Measurements from ENCODE around the gene KLF7.

The KLF7 gene

DNA sequence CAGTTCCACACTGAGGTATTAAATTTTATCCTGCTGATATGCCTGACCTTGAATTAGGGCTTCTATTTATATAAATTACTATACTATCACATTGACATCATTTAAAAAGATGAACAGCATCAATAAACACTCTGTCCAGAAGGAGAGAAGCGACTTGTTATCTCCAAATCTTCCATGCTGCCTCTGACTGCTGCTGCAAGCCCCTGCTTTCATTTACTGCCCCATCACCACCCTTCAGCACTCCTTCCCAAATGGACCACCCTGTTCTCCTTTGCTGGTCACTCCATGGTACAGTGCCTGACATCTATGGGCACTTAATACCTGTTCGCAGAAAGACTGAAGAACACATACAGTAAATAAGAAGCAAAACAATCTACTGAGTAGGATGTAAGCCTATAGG is 48.1 kb downstream of the KLF7 start:
- H3K4me3 ChIP-seq (ENCODE audit: low read length) = no peak overlapping the region
- no peak for TF ChIP-seq ZNF274 (IDR thresholded peaks at IDR 0.05; ENCODE audit: low read depth, low read length)

GRCh38 chr2:207115715-207116364 is 49.9 kb downstream of the KLF7 start:
- no peak for TF ChIP-seq ZNF274 (IDR thresholded peaks at IDR 0.05; ENCODE audit: low read depth, low read length)
- H3K4me3 ChIP-seq (ENCODE audit: low read length) = no peak overlapping the region

DNA sequence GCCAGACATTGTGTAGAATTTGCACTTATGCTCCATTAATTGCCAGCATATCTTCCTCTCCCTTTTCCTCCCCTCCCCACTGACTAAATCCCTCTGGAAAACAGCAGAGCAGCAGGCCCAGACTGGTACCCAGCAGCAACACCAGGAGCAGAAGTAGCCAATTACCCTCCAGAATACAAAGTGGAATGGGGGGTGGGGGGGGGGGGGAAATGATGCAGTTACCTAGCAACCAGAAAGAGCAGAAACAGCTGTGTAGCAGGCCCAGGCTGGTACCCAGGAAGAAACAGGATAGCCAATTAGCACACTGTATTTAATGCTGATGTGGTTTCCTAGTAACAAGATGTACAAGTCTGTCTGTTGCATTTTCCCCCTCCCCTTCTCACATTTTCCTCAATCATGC is 52.3 kb downstream of the KLF7 start:
- TF ChIP-seq ZNF274 (IDR thresholded peaks at IDR 0.05; ENCODE audit: low read depth, low read length) = no peak
- H3K4me3 ChIP-seq (ENCODE audit: low read length) = no peak overlapping the region

GRCh38 chr2:207112785-207113184 is 53.0 kb downstream of the KLF7 start:
- no peak overlapping the region for H3K4me3 ChIP-seq (ENCODE audit: low read length)
- no peak for TF ChIP-seq ZNF274 (IDR thresholded peaks at IDR 0.05; ENCODE audit: low read depth, low read length)

DNA sequence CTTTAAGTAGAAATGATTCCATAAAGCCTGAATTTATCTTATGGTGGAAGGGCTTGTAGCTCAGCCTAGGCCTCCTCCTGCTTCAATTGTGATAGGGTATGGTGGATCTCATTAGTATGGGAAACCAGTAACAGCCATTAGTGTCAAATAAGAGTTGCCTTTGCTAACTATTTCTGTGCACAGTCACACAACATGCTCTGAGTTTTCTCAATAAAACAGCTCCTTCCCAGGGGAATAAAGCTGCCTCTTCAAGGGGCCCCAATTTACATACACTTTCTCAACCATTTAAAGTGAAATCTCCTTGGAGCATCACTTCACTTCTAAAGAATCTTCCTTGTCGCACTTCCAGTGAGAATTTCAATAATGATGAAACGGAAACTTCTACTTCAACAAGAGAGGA is 53.4 kb downstream of the KLF7 start:
- TF ChIP-seq ZNF274 (IDR thresholded peaks at IDR 0.05; ENCODE audit: low read depth, low read length) = no peak
- H3K4me3 ChIP-seq (ENCODE audit: low read length) = no peak overlapping the region

DNA sequence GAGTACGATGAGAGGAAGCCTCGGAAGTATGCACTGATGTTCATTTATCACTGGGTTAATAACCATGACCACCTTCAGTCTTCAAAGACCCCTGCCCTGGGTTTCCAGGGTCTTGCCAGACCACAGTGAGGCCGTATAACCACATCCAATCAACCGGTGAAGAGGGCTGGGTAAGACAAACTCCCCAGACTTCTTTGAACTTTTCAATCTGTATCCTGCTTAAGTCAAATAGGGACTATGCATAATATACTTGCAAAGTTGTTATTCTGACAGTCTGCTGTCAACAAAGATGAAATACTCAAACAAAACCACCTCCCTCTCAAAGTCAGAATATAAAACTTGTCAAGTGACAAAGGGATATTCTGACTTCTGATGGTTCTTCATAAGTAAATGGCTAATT is 54.0 kb downstream of the KLF7 start:
- TF ChIP-seq ZNF274 (IDR thresholded peaks at IDR 0.05; ENCODE audit: low read depth, low read length) = no peak
- H3K4me3 ChIP-seq (ENCODE audit: low read length) = no peak overlapping the region

GRCh38 chr2:207110715-207111114 is 55.0 kb downstream of the KLF7 start:
- H3K4me3 ChIP-seq (ENCODE audit: low read length) = no peak overlapping the region
- TF ChIP-seq ZNF274 (IDR thresholded peaks at IDR 0.05; ENCODE audit: low read depth, low read length) = no peak

GRCh38 chr2:207110310-207110709 is 55.4 kb downstream of the KLF7 start:
- H3K4me3 ChIP-seq (ENCODE audit: low read length) = no peak overlapping the region
- TF ChIP-seq ZNF274 (IDR thresholded peaks at IDR 0.05; ENCODE audit: low read depth, low read length) = no peak

- H3K4me3 ChIP-seq (ENCODE audit: low read length) = no peak overlapping the region
- no peak for TF ChIP-seq ZNF274 (IDR thresholded peaks at IDR 0.05; ENCODE audit: low read depth, low read length)
Observed at GRCh38 chr2:207109768-207110167, 56.0 kb downstream of the KLF7 start.

DNA sequence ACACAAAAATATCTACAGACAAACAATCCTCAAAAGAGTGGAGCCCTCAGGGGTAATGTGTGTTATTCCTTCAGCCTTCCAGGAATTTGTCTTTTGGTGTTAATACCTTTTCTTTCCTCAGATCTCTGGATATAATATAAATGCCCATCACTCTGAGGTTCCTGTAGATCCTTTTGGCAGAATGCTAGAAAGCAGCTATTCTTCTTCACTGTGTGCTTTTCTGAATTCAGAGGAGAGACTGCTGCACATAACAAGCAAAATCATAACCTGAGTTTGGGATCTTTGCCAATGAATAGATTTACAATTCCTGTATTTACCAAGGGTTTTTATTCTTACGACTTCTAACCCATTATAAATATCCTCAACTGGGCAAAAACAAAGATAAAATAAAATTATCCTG is 57.3 kb downstream of the KLF7 start:
- TF ChIP-seq ZNF274 (IDR thresholded peaks at IDR 0.05; ENCODE audit: low read depth, low read length) = no peak
- H3K4me3 ChIP-seq (ENCODE audit: low read length) = no peak overlapping the region

GRCh38 chr2:207107551-207107950 is 58.2 kb downstream of the KLF7 start:
- no peak for TF ChIP-seq ZNF274 (IDR thresholded peaks at IDR 0.05; ENCODE audit: low read depth, low read length)
- H3K4me3 ChIP-seq (ENCODE audit: low read length) = no peak overlapping the region

GRCh38 chr2:207107131-207107530 is 58.6 kb downstream of the KLF7 start:
- no peak for TF ChIP-seq ZNF274 (IDR thresholded peaks at IDR 0.05; ENCODE audit: low read depth, low read length)
- no peak overlapping the region for H3K4me3 ChIP-seq (ENCODE audit: low read length)

GRCh38 chr2:207103132-207103531 is 62.6 kb downstream of the KLF7 start:
- TF ChIP-seq ZNF274 (IDR thresholded peaks at IDR 0.05; ENCODE audit: low read depth, low read length) = no peak
- no peak overlapping the region for H3K4me3 ChIP-seq (ENCODE audit: low read length)

- no peak for TF ChIP-seq ZNF274 (IDR thresholded peaks at IDR 0.05; ENCODE audit: low read depth, low read length)
- H3K4me3 ChIP-seq (ENCODE audit: low read length) = no peak overlapping the region
Observed at GRCh38 chr2:207101984-207102383, 63.8 kb downstream of the KLF7 start.

DNA sequence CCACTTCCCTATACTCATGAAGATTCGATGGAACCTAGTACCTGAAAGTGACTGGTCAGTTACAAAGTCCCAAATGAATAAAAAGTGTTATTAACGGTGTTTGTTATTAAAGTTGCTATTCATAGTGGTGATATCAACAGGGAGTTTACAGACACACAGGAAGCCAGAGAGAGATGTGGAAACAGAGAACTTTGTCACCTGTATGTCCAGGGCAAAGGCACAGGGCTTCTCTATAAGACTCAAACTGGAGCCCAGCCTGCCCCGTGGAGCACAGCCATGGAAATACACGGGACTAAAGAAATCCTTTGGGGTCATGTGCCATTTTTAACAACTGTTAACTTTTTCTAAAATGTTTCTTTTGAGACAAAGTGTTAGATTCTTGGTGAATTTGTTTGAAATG is 68.5 kb downstream of the KLF7 start:
- no peak for TF ChIP-seq ZNF274 (IDR thresholded peaks at IDR 0.05; ENCODE audit: low read depth, low read length)
- no peak overlapping the region for H3K4me3 ChIP-seq (ENCODE audit: low read length)

DNA sequence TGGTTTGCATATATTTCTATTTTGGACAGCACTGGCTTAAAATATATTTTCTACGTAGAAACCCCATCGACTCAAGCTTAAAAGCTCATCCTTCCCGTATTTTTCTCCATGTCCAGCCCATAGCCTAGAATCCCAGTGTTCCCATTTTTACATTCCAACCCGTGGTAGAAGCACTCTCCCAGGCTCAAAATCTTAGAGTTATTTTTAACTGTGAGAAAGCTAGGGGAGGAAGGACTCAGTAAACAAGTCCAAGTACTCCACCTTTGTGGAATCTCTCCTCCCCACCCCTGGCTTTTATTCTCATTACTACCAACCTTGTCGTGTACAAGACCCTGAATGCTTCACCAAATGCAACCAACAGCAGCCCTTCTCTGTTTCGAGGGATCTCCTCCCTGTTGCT is 69.8 kb downstream of the KLF7 start:
- no peak overlapping the region for H3K4me3 ChIP-seq (ENCODE audit: low read length)
- TF ChIP-seq ZNF274 (IDR thresholded peaks at IDR 0.05; ENCODE audit: low read depth, low read length) = no peak

Data from GM08714 (cell line).